GM23338 (cell line): ENCODE data around the gene ALKBH4. TPM values are rescaled to one million over a fixed set of nuclear protein-coding genes. Genes with fewer than 3 reads are reported as not detected.

ENCODE experiments used
- ATAC-seq: fragments of 200-7000 bp; cut with Tn5 transposase; 3 replicates; pipeline ENCODE4 v1.9.1; 2020
- DNase-seq: peaks from one replicate; pipeline ENCODE4 v3.0.0-alpha.2; 2015; ENCODE audit warnings: low spot score
- H2AFZ ChIP-seq: fragments of 200-600 bp; sonication (generic); 2 replicates; pipeline ENCODE4 v1.8.0; 2016; ENCODE audit warnings: antibody characterized with exemption, mild to moderate bottlenecking, moderate library complexity
- H3F3A ChIP-seq: fragments of 200-600 bp; sonication (generic); replicated peaks from 2 replicates; pipeline ENCODE4 v1.8.0; 2017; ENCODE audit warnings: antibody characterized with exemption, mixed run types, low read depth
- H3K27ac ChIP-seq: fragments of 200-600 bp; sonication (generic); 2 replicates; pipeline ENCODE4 v1.6.1; 2016; ENCODE audit warnings: low read depth
- H3K27me3 ChIP-seq: fragments of 200-600 bp; sonication (generic); 2 replicates; pipeline ENCODE4 v1.8.0; 2016; ENCODE audit warnings: mild to moderate bottlenecking, mixed run types, moderate library complexity; ENCODE audit not compliant: insufficient read depth
- H3K36me3 ChIP-seq: fragments of 200-600 bp; sonication (generic); 2 replicates; pipeline ENCODE4 v1.8.0; 2016; ENCODE audit warnings: mild to moderate bottlenecking; ENCODE audit not compliant: insufficient read depth
- H3K4me1 ChIP-seq: fragments of 200-600 bp; sonication (generic); 2 replicates; pipeline ENCODE4 v1.8.0; 2016; ENCODE audit warnings: mild to moderate bottlenecking, moderate library complexity; ENCODE audit not compliant: insufficient read depth
- H3K4me2 ChIP-seq: fragments of 200-600 bp; sonication (generic); 2 replicates; pipeline ENCODE4 v1.7.1; 2017; ENCODE audit warnings: mixed run types
- H3K4me3 ChIP-seq: fragments of 200-600 bp; sonication (generic); 2 replicates; pipeline ENCODE4 v1.6.1; 2016; ENCODE audit warnings: mixed run types
- H3K79me2 ChIP-seq: fragments of 200-600 bp; sonication (generic); replicated peaks from 2 replicates; pipeline ENCODE4 v1.8.0; 2017; ENCODE audit warnings: mild to moderate bottlenecking; ENCODE audit not compliant: insufficient read depth
- H3K9me2 ChIP-seq: fragments of 200-600 bp; sonication (generic); 2 replicates; pipeline ENCODE4 v1.8.0; 2017; ENCODE audit not compliant: insufficient read depth
- H4K20me1 ChIP-seq: fragments of 200-600 bp; sonication (generic); replicated peaks from 2 replicates; pipeline ENCODE4 v1.8.0; 2017; ENCODE audit warnings: mild to moderate bottlenecking; ENCODE audit not compliant: insufficient read depth
- H3K27ac Mint-ChIP-seq: 2 replicates; pipeline ENCODE4 v1.8.0; 2020; ENCODE audit warnings: inconsistent platforms, mild to moderate bottlenecking, moderate library complexity, mixed read lengths
- H3K27me3 Mint-ChIP-seq: 3 replicates; pipeline ENCODE4 v1.8.0; 2022; ENCODE audit warnings: low read depth, mild to moderate bottlenecking, moderate library complexity, mixed read lengths, inconsistent platforms; ENCODE audit not compliant: insufficient read depth, poor library complexity
- H3K36me3 Mint-ChIP-seq: 3 replicates; pipeline ENCODE4 v1.8.0; 2021; ENCODE audit warnings: low read depth, mild to moderate bottlenecking, inconsistent platforms, moderate library complexity, mixed read lengths
- H3K4me1 Mint-ChIP-seq: 3 replicates; pipeline ENCODE4 v1.8.0; 2020; ENCODE audit warnings: mild to moderate bottlenecking, inconsistent platforms, mixed read lengths
- H3K4me3 Mint-ChIP-seq: 3 replicates; pipeline ENCODE4 v1.8.0; 2021; ENCODE audit warnings: moderate library complexity, mild to moderate bottlenecking, inconsistent platforms, mixed read lengths
- H3K9me3 Mint-ChIP-seq: 3 replicates; pipeline ENCODE4 v1.8.0; 2020; ENCODE audit warnings: moderate library complexity, mild to moderate bottlenecking, inconsistent platforms, mixed read lengths
- CREB1 ChIP-seq: fragments of 250-450 bp; sonication (Bioruptor Pico); IDR thresholded peaks from 2 replicates; pipeline ENCODE4 v1.5.0; 2020; ENCODE audit warnings: low read depth, mild to moderate bottlenecking, moderate library complexity
- CTCF ChIP-seq, 2 experiments: fragments of 200-600 bp in 1 of 2; sonication (generic) in 1 of 2; conservative IDR thresholded peaks; 2 replicates each; pipeline versions ENCODE4 v1.5.1 to v1.6.1; 2016 to 2017; ENCODE audit warnings: antibody characterized with exemption in 2 of 2, low read depth in 2 of 2, mild to moderate bottlenecking in 2 of 2, moderate library complexity in 1 of 2
- EZH2phosphoT487 ChIP-seq: fragments of 200-600 bp; sonication (generic); IDR thresholded peaks from one replicate; pipeline ENCODE4 v1.8.1; 2018; ENCODE audit warnings: antibody characterized with exemption; ENCODE audit not compliant: unreplicated experiment
- JUNB ChIP-seq: IDR thresholded peaks from one replicate; pipeline ENCODE4 v1.6.1; 2016; ENCODE audit warnings: antibody characterized with exemption; ENCODE audit not compliant: unreplicated experiment
- NANOG ChIP-seq: IDR thresholded peaks from 2 replicates; pipeline ENCODE4 v1.6.1; 2016; ENCODE audit warnings: antibody characterized with exemption, borderline replicate concordance
- REST ChIP-seq: IDR thresholded peaks from one replicate; pipeline ENCODE4 v1.6.1; 2018; ENCODE audit warnings: antibody characterized with exemption; ENCODE audit not compliant: unreplicated experiment
- polyA plus RNA-seq: library from polyadenylated mRNA; unstranded; fragments of >200 nt; fragmentation: Nextera tagmentation; extraction: Ambion mirVana; gene quantifications from 2 replicates; pipeline ENCODE4 v1.2.1, GENCODE V29; 2016
- total RNA-seq: library from RNA; depleted of rRNA; stranded (reverse); fragments of >200 nt; shearing (Covaris generic); gene quantifications from 2 replicates; pipeline ENCODE4 v1.2.3, GENCODE V29; 2014

The ALKBH4 gene
- total and polyA plus RNA-seq, 2 experiments from 2014 or later, result 17.7 to 45.0 TPM

DNA sequence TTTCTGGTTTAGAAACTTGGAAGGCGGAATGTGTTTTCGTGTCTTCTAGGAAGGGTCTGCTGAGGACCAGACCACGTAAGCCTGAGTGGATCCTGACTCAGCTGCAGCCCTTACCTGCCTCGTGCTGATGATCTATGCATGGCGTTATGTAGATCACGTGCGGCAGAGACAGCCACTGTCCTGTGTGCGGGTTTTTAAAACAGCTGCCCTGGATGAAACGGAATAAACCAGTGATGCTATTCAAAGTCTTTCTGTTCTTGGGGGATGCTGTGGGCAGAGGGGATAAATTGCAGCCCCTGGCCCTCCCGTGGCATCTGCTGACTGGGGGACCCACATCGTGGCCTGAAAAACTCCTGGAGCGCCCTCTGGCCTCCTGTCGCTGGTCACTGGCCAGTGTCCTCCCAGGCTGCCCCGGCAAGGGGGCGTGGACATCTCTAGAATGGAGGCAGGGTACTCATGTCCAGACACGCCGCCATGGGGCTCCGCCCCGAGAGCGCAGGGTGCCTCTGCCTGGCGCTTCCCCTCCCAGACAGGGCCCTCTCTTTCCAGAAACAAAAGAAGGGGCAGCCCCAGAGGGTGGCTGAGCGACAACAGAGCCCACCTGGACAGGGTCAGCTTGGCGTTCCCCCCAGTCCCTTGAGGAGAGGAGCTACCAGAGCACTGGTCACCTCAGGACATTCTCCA lies 13.2 kb downstream of the ALKBH4 start:
- Histone ChIP-seq H3K4me3 (0 out of 2 replicates have a peak overlapping the region, but pooled peaks have one; percentile 20), H3F3A (0 out of 2 replicates have a peak, but pooled peaks cover 3% of the 10 kb centered on the region), H3K4me2 (peak overlapping the region; percentile 43; the same call in 1 of the 2 replicates), H3K27ac (no peak overlapping the region), H2AFZ (no peak overlapping the region), H3K27me3 (no peaks in the 10 kb centered on the region), H3K36me3 (peaks cover under 1% of the 10 kb centered on the region; the same call in 1 of the 2 replicates), H3K4me1 (no peaks in the 10 kb centered on the region), H3K79me2 (no peaks in the 10 kb centered on the region), H4K20me1 (no peaks in the 10 kb centered on the region; the same call in 1 of the 2 replicates), H3K9me2 (no peaks in the 10 kb centered on the region)
- DNase-seq (peak; percentile 61), ATAC-seq (peak; percentile 51)
- no peaks in the 10 kb centered on the region for H3K9me3 Mint-ChIP-seq
- TF ChIP-seq EZH2phosphoT487 (no peak), JUNB (no peak), NANOG (no peak), REST (no peak), CTCF (conservative IDR thresholded peaks at IDR 0.05; ENCODE audit: low read depth in 2 of 2) (peak in 1 of 2 experiments; percentile 56; a peak in 2 of 4 replicates)
- peaks cover 4% of the 10 kb centered on the region; the same call in 1 of the 3 replicates for H3K4me1 Mint-ChIP-seq
- no peak overlapping the region for H3K27ac Mint-ChIP-seq
- H3K27me3 Mint-ChIP-seq, result peaks cover 5% of the 10 kb centered on the region
- peaks cover 2% of the 10 kb centered on the region; the same call in 2 of the 3 replicates for H3K36me3 Mint-ChIP-seq
- H3K4me3 Mint-ChIP-seq, result no peak overlapping the region

- Histone ChIP-seq H4K20me1 (no peaks in the 10 kb centered on the region), H3K27me3 (no peaks in the 10 kb centered on the region), H3K4me1 (no peaks in the 10 kb centered on the region), H3K4me3 (no peak overlapping the region), H3K36me3 (no peaks in the 10 kb centered on the region), H3K4me2 (no peak overlapping the region), H2AFZ (no peak overlapping the region), H3F3A (0 out of 2 replicates have a peak, but pooled peaks cover 3% of the 10 kb centered on the region), H3K27ac (no peak overlapping the region), H3K79me2 (no peaks in the 10 kb centered on the region), H3K9me2 (no peaks in the 10 kb centered on the region)
- Mint-ChIP-seq H3K27me3 (peaks cover 5% of the 10 kb centered on the region), H3K9me3 (no peaks in the 10 kb centered on the region), H3K27ac (peak overlapping the region; percentile 70; the same call in 1 of the 2 replicates), H3K36me3 (peaks cover under 1% of the 10 kb centered on the region; the same call in 2 of the 3 replicates), H3K4me1 (peaks cover 4% of the 10 kb centered on the region; the same call in 1 of the 3 replicates), H3K4me3 (no peak overlapping the region)
- TF ChIP-seq CTCF (conservative IDR thresholded peaks at IDR 0.05; ENCODE audit: low read depth in 2 of 2) (peak; percentile 16 to 57; a peak in 3 of 4 replicates), CREB1 (CRISPR knock-in tag) (no peak)
- no peak for DNase-seq
- peak; percentile 36 for ATAC-seq
These were observed 14.4 kb downstream of the ALKBH4 start for GRCh38 chr7:102450242-102450641.
